Medulla oblongata (tissue), 1 donor: ENCODE data around the gene POU6F2.

ENCODE experiments used
- DNase-seq: peaks from one replicate; pipeline ENCODE4 v3.0.0-alpha.2; 2015; ENCODE audit errors: extremely low spot score

POU6F2 gene

GRCh38 chr7:39128287-39128843 lies 150.7 kb downstream of the POU6F2 start:
- DNase-seq: no peak

- no peak for DNase-seq
Measured at GRCh38 chr7:39130274-39130673, 152.6 kb downstream of the POU6F2 start.

- no peak for DNase-seq
Measured at GRCh38 chr7:39130857-39131526, 153.3 kb downstream of the POU6F2 start.

- no peak for DNase-seq
Measured at GRCh38 chr7:39132306-39132705, 154.6 kb downstream of the POU6F2 start.

GRCh38 chr7:39133088-39133487 lies 155.4 kb downstream of the POU6F2 start:
- DNase-seq: no peak

- DNase-seq: no peak
Measured at GRCh38 chr7:39137480-39137879, 159.8 kb downstream of the POU6F2 start.

- DNase-seq: no peak
Measured at GRCh38 chr7:39142750-39143149, 165.0 kb downstream of the POU6F2 start.

GRCh38 chr7:39144420-39144819 lies 166.7 kb downstream of the POU6F2 start:
- DNase-seq: no peak

GRCh38 chr7:39145283-39145682 lies 167.6 kb downstream of the POU6F2 start:
- DNase-seq: no peak

GRCh38 chr7:39145935-39146334 lies 168.2 kb downstream of the POU6F2 start:
- DNase-seq: no peak

- no peak for DNase-seq
Measured at GRCh38 chr7:39152701-39153100, 175.0 kb downstream of the POU6F2 start.

- DNase-seq: no peak
Measured at GRCh38 chr7:39153113-39153512, 175.4 kb downstream of the POU6F2 start.

GRCh38 chr7:39153647-39154046 lies 175.9 kb downstream of the POU6F2 start:
- DNase-seq: no peak

- no peak for DNase-seq
Measured at GRCh38 chr7:39154815-39155214, 177.1 kb downstream of the POU6F2 start.

GRCh38 chr7:39158367-39158766 lies 180.7 kb downstream of the POU6F2 start:
- DNase-seq: no peak

- DNase-seq: no peak
Measured at GRCh38 chr7:39161903-39162302, 184.2 kb downstream of the POU6F2 start.

GRCh38 chr7:39164887-39165286 lies 187.2 kb downstream of the POU6F2 start:
- DNase-seq: no peak

GRCh38 chr7:39168403-39169098 lies 190.8 kb downstream of the POU6F2 start:
- no peak for DNase-seq

- DNase-seq: no peak
Measured at GRCh38 chr7:39172137-39172536, 194.4 kb downstream of the POU6F2 start.

GRCh38 chr7:39181398-39181797 lies 203.7 kb downstream of the POU6F2 start:
- DNase-seq: no peak

- DNase-seq: no peak
Measured at GRCh38 chr7:39183796-39184195, 206.1 kb downstream of the POU6F2 start.

- no peak for DNase-seq
Measured at GRCh38 chr7:39184391-39184790, 206.7 kb downstream of the POU6F2 start.

GRCh38 chr7:39186131-39186530 lies 208.4 kb downstream of the POU6F2 start:
- DNase-seq: no peak
